Naive thymus-derived CD8-positive, alpha-beta T cell (primary cell): ENCODE results near the gene ADAM19. TPM values are rescaled to one million over a fixed set of nuclear protein-coding genes. Genes with fewer than 3 reads are reported as not detected.
A peak's percentile ranks its signal among the peaks of the same experiment; 100 is the strongest.

Experiments used
- ATAC-seq, 2 donors: fragments of 150-1000 bp; cut with Tn5 transposase in 1 of 2; sonication (Bioruptor Pico), chemical (Tn5 transposase) in 1 of 2; 1 replicate in 1 of 2; 2 replicates in 1 of 2; pipeline ENCODE4 v1.10.0; 2021; ENCODE audit warnings: mild to moderate bottlenecking in 2 of 2, moderate library complexity in 2 of 2
- POLR2A ChIA-PET: fragments of 350-600 bp; sonication (Branson Sonifier 250); formaldehyde crosslinking; loops from one replicate; lab custom pipeline; 2021; ENCODE audit warnings: antibody characterized with exemption; lab: Charles Lee
- DNase-seq, 10 donors: peaks; one replicate each; pipeline versions ENCODE4 v3.0.0 to v3.0.0-alpha.2; 2020 to 2022
- H3K27ac Mint-ChIP-seq, 10 donors: one replicate each; pipeline ENCODE4 v1.8.0; 2020 to 2022; ENCODE audit warnings: mild to moderate bottlenecking in 10 of 10, mixed read lengths in 10 of 10, moderate library complexity in 4 of 10, inconsistent platforms in 1 of 10
- H3K27me3 Mint-ChIP-seq, 5 donors: one replicate each; pipeline ENCODE4 v1.8.0; 2021 to 2022; ENCODE audit warnings: mixed read lengths in 5 of 5
- H3K36me3 Mint-ChIP-seq, 3 donors: one replicate each; pipeline ENCODE4 v1.8.0; 2020 to 2022; ENCODE audit warnings: mixed read lengths in 3 of 3, mild to moderate bottlenecking in 2 of 3, inconsistent platforms in 1 of 3
- H3K4me1 Mint-ChIP-seq, 4 donors: one replicate each; pipeline ENCODE4 v1.8.0; 2021 to 2022; ENCODE audit warnings: mixed read lengths in 4 of 4
- H3K4me3 Mint-ChIP-seq, 10 donors: one replicate each; pipeline ENCODE4 v1.8.0; 2020 to 2022; ENCODE audit warnings: mild to moderate bottlenecking in 10 of 10, mixed read lengths in 10 of 10, moderate library complexity in 6 of 10, inconsistent platforms in 1 of 10
- H3K9me3 Mint-ChIP-seq, 9 donors: one replicate each; pipeline ENCODE4 v1.8.0; 2020 to 2022; ENCODE audit warnings: mixed read lengths in 9 of 9, mild to moderate bottlenecking in 3 of 9, inconsistent platforms in 1 of 9, moderate library complexity in 1 of 9
- polyA plus RNA-seq, 3 donors: library from polyadenylated mRNA; unstranded; fragments of 300-500 nt; fragmentation: Illumina TruSeq; gene quantifications; one replicate each; pipeline ENCODE4 v1.2.3, GENCODE V29; 2021
- total RNA-seq, 8 experiments: library from RNA in 2 of 8; stranded (reverse) in 2 of 8; gene quantifications; one replicate each; pipeline ENCODE4 v1.2.3 and lab custom pipeline; 2021 to 2026

ADAM19 gene
- total and polyA plus RNA-seq, 5 experiments from 2014 or later: 0.08 to 3.6 (median 1.9) TPM; not detected in 1

DNA sequence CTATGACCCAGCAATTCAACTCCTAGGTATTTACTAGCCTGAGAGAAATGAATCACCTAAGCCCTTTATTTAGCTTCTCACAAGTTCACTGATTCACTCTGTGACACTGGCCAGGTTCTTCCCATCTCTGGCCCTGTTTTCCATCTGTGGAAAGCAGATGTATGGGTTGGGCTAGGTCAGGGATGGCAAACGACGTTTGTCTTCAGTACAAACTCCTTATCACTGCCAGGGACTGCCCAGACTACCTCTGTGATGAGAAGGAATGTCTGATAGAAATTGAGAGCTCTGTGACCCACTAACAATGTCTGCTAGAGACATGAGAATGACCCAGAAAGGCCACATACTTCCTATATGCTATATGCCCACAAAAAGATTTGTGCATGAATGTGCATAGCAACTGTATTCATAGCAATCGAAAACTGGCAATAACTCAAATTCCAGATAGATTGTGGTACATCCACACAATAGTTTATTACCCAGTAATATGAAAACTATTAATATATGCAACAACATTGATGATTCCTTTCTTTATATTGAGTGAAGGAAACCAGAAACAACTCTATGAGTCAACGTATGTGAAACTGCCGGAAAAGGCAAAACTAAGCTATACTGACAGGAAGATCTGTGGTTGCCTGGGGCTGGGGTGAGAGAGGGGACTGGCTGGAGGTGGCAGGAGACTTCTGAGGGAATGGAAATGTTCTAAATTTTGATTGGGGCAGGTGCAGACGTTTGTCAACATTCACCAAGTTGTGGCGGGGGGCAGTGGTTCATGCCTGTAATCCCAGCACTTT lies 32.0 kb upstream of the ADAM19 start:
- Mint-ChIP-seq H3K27me3 (no peaks in the 10 kb centered on the region), H3K27ac (peak overlapping the region in 5 of 10 donors; percentile 17 to 72 (median 63)), H3K4me3 (peak overlapping the region in 4 of 10 donors; percentile 2 to 37 (median 12)), H3K36me3 (no peaks in the 10 kb centered on the region), H3K4me1 (peaks cover 4 to 46% (median 28%) of the 10 kb centered on the region in 4 donors), H3K9me3 (no peaks in the 10 kb centered on the region)
- POLR2A ChIA-PET: no interaction called here
- DNase-seq (peak in 4 of 10 donors; percentile 1 to 12 (median 10)), ATAC-seq (peak; percentile 42 to 44)

DNA sequence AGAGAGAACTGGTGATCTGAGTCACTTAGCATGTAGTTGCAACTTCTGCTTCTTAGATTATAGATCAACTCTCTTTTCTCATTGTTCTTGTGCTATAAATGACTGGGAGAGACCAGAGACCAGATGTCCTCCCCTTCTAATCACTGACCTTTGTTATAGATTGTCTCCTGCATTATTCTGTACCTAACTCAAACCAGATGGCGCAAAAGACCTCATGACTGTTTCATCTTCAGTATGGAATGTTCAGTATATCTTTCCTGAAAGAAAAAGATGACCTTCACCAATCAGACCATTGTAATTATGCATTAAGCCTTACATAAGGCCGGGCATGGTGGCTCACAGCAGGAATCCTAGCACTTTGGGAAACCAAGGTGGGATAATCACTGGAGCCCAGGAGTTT lies 30.5 kb upstream of the ADAM19 start:
- Mint-ChIP-seq H3K4me3 (no peak overlapping the region), H3K27ac (peak overlapping the region in 1 of 10 donors; percentile 14), H3K27me3 (no peaks in the 10 kb centered on the region), H3K9me3 (no peaks in the 10 kb centered on the region), H3K4me1 (peaks cover 7 to 51% (median 32%) of the 10 kb centered on the region in 4 donors), H3K36me3 (no peaks in the 10 kb centered on the region)
- POLR2A ChIA-PET: no interaction called here
- DNase-seq: no peak
- ATAC-seq: no peak

DNA sequence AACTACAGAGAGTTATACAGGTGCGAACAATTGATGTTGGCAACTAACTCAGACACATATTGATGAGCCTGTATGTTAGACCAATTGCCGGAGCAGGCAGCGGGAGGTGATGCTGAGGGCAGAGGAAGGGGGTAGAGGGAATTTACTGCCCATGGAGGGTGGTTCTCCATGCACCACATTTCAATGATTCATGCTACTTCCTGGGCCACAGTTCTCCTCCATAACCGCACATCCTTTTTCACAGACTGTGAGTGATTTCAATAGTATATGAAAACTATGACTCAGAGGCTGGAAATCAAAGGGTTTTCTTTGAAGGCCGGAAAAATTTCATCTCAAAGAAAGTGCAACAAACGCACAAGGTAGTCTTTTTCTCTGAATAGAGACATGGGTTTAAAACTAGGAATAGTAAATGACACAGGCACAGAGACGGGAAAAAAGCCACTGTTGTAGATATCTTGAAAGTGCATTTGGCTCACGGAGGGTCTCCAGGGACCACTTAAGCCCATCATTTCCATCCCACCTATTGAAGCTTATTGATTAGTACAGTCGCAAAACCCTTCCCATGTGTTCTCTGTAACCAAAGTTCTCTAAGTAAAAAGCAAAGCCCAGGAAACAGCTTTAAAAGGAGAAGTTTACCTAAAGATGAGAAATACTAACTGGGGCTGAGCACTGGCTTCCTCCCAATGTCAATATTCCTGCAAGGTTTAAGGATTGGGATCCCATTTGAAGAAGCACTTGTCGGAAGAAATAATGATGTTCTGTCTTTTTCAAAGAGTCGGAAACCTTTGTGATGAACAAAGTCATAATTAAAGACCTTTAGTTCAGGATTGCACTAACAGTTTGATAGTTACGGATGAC lies 28.0 kb upstream of the ADAM19 start:
- ATAC-seq: peak; percentile 77 to 87
- POLR2A ChIA-PET: no interaction called here

DNA sequence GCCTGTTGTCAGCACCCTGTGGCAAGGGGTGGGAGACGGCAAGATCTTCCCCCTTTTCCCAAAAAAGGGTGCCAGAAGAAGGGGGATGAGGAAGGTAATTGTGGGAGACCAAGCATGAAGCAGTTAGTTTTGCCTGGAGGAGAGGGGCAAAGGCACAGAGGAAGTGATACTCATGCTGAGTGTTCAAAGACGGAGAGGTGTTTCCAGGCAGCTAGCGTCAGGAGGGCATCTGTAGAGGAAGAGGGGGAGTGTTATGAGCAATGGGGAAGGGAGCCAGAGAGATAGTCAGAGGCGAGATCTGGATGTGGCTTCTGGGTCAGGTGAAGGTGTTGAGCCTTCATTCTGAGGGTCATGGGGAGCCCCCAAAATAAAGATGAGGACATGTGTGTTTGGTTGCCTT lies 26.9 kb upstream of the ADAM19 start:
- POLR2A ChIA-PET: no interaction called here
- Mint-ChIP-seq H3K4me3 (peak overlapping the region in 1 of 10 donors; percentile 9), H3K36me3 (no peaks in the 10 kb centered on the region), H3K27me3 (no peaks in the 10 kb centered on the region), H3K9me3 (no peaks in the 10 kb centered on the region), H3K27ac (peak overlapping the region in 3 of 10 donors; percentile 9 to 78 (median 43)), H3K4me1 (peaks cover 9 to 68% (median 24%) of the 10 kb centered on the region in 4 donors)
- DNase-seq: peak in 1 of 10 donors; percentile 10
- peak in 1 of 2 donors; percentile 32 for ATAC-seq

More for the DNA sequence above, 28.0 kb upstream of the ADAM19 start:
- H3K27ac Mint-ChIP-seq: peak overlapping the region in 7 of 10 donors; percentile 23 to 78 (median 51)
- peaks cover 9 to 70% (median 31%) of the 10 kb centered on the region in 4 donors for H3K4me1 Mint-ChIP-seq
- H3K27me3 Mint-ChIP-seq: no peaks in the 10 kb centered on the region
- H3K36me3 Mint-ChIP-seq: no peaks in the 10 kb centered on the region
- H3K9me3 Mint-ChIP-seq: no peaks in the 10 kb centered on the region
- peak in 4 of 10 donors; percentile 1 to 30 (median 16) for DNase-seq
- peak overlapping the region in 6 of 10 donors; percentile 12 to 61 (median 42) for H3K4me3 Mint-ChIP-seq

DNA sequence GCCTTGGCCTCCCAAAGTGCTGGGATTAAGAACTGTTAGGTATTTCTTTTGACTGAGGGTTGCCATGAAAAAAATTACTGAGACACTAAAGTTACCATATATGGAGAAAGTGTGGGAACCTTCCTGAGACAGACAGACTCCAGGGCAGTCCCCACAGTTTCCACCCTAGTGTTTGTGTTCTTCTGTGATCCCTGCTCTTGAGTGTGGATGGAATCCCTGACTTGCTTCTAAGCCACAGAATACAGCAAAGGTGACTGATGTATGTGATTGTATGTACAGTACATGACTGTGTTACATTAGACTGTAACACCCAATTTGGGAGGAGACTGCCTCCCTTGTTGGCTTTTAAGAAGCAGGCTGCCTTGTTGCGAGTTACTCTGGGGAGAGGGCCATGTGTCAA lies 24.7 kb upstream of the ADAM19 start:
- ATAC-seq: no peak
- no peak for DNase-seq
- Mint-ChIP-seq H3K27me3 (no peaks in the 10 kb centered on the region), H3K4me1 (peaks cover 12 to 81% (median 23%) of the 10 kb centered on the region in 4 donors), H3K4me3 (no peak overlapping the region), H3K9me3 (no peaks in the 10 kb centered on the region), H3K27ac (peak overlapping the region in 1 of 10 donors; percentile 53), H3K36me3 (no peaks in the 10 kb centered on the region)
- POLR2A ChIA-PET: no interaction called here

DNA sequence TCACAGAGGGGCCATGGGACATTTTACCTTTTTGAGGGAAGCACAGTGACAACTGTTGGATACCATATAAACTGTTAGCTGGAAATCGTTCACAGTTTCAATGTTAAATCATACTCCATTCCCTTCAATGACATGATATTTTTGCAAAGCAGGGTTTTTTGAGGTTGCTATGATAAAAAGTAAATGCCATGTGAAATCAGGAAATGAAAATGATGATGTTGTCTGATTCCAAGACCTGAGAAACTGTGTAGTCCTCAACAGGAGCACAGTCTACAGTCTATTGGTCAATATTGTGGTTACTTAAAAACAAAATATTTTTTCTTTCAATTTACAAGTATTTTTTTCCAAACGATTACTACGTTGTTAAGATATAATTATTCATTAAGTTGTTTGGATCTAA lies 24.0 kb upstream of the ADAM19 start:
- Mint-ChIP-seq H3K36me3 (no peaks in the 10 kb centered on the region), H3K4me3 (no peak overlapping the region), H3K4me1 (peaks cover 12 to 84% (median 22%) of the 10 kb centered on the region in 4 donors), H3K27me3 (no peaks in the 10 kb centered on the region), H3K27ac (peak overlapping the region in 2 of 10 donors; percentile 3 to 55), H3K9me3 (no peaks in the 10 kb centered on the region)
- ATAC-seq (no peak), DNase-seq (no peak)
- POLR2A ChIA-PET: no interaction called here

DNA sequence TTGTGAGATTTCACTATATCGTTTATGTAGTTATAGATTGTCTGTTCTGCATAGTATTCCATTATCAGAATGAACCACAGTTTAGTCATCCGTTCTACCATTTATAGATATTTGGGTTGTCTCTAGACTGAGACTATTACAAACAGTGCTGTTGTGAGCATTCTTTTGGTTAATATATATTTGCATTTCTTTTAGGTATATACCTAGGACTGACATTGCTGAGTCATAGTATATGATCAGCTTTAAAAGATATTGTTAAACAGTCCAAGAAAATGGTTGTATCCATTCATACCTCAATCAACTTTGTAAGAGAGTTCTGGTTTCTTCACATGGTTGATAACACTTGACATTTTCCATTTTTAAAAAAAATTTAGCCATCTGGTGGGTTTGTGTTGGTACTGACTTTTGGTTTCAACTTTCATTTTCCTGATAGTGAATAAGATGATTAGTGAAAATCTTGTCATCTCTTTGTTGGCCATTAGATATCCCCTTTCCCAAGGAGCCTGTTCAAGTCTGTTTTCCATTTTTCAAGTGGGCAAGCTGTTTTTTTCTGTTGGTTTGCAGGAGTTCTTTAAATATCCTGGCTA lies 22.9 kb upstream of the ADAM19 start:
- peaks cover 9 to 82% (median 14%) of the 10 kb centered on the region in 4 donors for H3K4me1 Mint-ChIP-seq
- ATAC-seq (no peak), DNase-seq (no peak)
- H3K27ac Mint-ChIP-seq: peak overlapping the region in 1 of 10 donors; percentile 55
- no peaks in the 10 kb centered on the region for H3K9me3 Mint-ChIP-seq
- POLR2A ChIA-PET: no interaction called here
- H3K36me3 Mint-ChIP-seq: no peaks in the 10 kb centered on the region
- peaks cover 0 to 2% (median 1%) of the 10 kb centered on the region in 5 donors for H3K27me3 Mint-ChIP-seq
- H3K4me3 Mint-ChIP-seq: peak overlapping the region in 1 of 10 donors; percentile 6

DNA sequence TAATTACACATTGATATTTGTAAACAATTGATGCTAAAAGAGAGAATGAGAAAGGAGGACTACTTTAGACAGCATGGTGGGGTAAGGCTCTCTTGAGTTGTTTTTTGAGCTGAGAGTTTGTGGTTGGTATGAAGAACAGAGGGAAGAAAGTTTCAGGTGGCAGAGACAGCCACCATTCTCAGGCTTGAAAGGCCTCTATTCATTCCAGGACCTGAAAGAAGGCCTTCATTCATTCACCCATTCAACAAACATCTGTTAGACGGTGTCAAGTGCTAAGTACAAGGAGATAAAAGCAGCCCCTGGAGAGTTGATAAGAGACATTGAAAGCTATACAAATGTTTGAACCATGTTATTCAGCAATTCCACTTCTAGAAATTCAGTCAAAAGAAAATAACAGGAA lies 21.7 kb upstream of the ADAM19 start:
- ATAC-seq (no peak), DNase-seq (no peak)
- peak overlapping the region in 1 of 10 donors; percentile 65 for H3K27ac Mint-ChIP-seq
- H3K4me1 Mint-ChIP-seq: peaks cover under 1 to 82% (median 7%) of the 10 kb centered on the region in 4 donors
- H3K4me3 Mint-ChIP-seq: no peak overlapping the region
- POLR2A ChIA-PET: no interaction called here
- no peaks in the 10 kb centered on the region for H3K9me3 Mint-ChIP-seq
- H3K27me3 Mint-ChIP-seq: peaks cover 1 to 11% (median 3%) of the 10 kb centered on the region in 5 donors
- H3K36me3 Mint-ChIP-seq: no peaks in the 10 kb centered on the region

DNA sequence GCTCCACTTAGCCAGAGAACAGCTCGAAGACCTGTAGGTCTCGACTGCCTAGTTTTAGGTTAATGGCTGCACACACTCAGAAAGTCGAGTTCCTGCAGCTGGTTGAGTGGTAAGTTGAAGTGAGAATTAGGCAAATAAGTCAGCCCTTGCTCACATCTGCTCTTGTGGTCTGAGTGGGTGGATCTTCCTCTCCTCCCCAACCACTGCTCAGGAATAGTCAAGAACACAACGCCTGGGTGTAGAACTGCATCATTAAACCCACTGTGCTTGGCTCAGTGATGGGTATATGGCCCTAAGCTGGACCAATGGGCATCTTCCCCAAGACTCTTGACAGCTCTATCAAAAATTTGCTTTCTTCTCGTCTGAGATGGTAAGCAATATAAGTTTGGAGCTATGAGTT lies 20.9 kb upstream of the ADAM19 start:
- POLR2A ChIA-PET: no interaction called here

DNA sequence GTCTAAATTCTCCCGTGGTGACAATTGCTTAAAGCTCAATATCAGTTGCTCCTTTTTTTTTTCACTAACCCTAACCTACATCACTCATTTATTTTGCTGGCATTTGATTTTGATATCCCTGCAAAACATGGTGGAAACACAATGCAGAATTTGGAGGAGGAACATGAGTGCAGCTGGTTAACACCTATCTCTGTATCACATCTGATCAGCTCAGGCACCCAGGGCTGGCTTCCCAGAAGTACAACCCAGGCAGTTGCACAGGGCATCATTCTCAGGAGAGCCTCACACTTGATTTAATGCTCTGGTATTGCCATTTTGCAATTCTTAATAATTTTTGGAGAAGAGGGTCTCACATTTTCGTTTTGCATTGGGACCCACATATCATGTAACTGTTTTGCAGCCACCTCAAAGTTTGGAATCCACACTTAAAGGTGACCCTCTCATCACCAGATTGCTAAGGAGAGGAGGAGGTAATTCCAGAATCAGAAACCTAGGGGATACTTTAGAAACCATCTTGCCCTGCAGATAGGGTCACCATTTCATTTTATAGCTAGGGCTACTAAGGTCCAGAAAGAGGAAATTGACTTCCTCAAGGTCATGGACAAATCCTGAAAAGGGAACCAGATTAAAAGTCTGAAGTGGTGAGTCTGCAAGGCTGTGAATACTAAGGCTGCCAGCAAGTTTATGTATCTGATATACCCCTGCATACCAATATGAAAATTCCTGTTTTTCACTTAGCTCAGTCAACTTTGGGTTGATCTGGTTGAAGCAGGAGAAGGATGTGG lies 19.3 kb upstream of the ADAM19 start:
- no peak for ATAC-seq
- peak overlapping the region in 1 of 10 donors; percentile 15 for H3K27ac Mint-ChIP-seq
- H3K4me3 Mint-ChIP-seq: peak overlapping the region in 1 of 10 donors; percentile 43
- H3K9me3 Mint-ChIP-seq: peaks cover 0 to 4% (median 0%) of the 10 kb centered on the region in 9 donors
- H3K4me1 Mint-ChIP-seq: peaks cover 0 to 77% (median 5%) of the 10 kb centered on the region in 4 donors
- peaks cover 0 to 7% (median 0%) of the 10 kb centered on the region in 3 donors for H3K36me3 Mint-ChIP-seq
- no peak for DNase-seq
- POLR2A ChIA-PET: no interaction called here
- peaks cover 1 to 20% (median 8%) of the 10 kb centered on the region in 5 donors for H3K27me3 Mint-ChIP-seq

More for the DNA sequence above, 20.9 kb upstream of the ADAM19 start:
- DNase-seq: no peak
- Mint-ChIP-seq H3K27ac (peak overlapping the region in 1 of 10 donors; percentile 65), H3K4me3 (no peak overlapping the region), H3K27me3 (peaks cover 1 to 19% (median 6%) of the 10 kb centered on the region in 5 donors), H3K9me3 (peaks cover 0 to 4% (median 0%) of the 10 kb centered on the region in 9 donors), H3K4me1 (peaks cover 0 to 85% (median 6%) of the 10 kb centered on the region in 4 donors), H3K36me3 (peaks cover 0 to 7% (median 0%) of the 10 kb centered on the region in 3 donors)
- ATAC-seq: peak; percentile 18 to 37

DNA sequence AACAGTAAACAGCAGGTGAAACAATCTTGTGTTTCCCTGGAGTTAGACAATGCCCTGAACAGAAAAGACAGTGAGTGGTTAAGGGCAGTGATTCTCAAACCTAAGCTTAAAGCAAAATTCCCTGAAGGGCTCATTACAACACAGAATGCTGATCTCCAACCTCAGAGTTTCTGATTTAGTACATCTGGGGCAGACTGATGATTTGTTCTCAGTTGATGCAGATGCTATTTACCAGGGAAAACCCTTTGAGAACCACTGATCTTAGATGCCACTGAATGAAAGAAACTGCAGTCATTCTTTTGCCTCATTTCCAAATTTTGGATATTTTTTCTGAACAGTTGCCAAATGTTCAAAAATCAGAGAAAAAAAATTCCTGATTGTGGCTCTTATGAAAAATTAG lies 18.7 kb upstream of the ADAM19 start:
- H3K27me3 Mint-ChIP-seq: peaks cover 1 to 20% (median 8%) of the 10 kb centered on the region in 5 donors
- no peak for ATAC-seq
- no peak overlapping the region for H3K4me3 Mint-ChIP-seq
- no peak for DNase-seq
- H3K9me3 Mint-ChIP-seq: peaks cover 0 to 4% (median 0%) of the 10 kb centered on the region in 9 donors
- peaks cover 0 to 73% (median 5%) of the 10 kb centered on the region in 4 donors for H3K4me1 Mint-ChIP-seq
- no peak overlapping the region for H3K27ac Mint-ChIP-seq
- H3K36me3 Mint-ChIP-seq: peaks cover 0 to 7% (median 0%) of the 10 kb centered on the region in 3 donors
- POLR2A ChIA-PET: no interaction called here
